ENCODE measurements around the gene SLC15A4. TPM values are rescaled to one million over a fixed set of nuclear protein-coding genes. Genes with fewer than 3 reads are reported as not detected.
A peak's percentile ranks its signal among the peaks of the same experiment; 100 is the strongest.
"Not testable (repeated sequence)": the region's sequence is repeated elsewhere in the genome, so short reads cannot be mapped to it uniquely, and the experiment has no call there.

SLC15A4 gene
- total and polyA plus RNA-seq, 8 donors, result 6.8 to 14.7 (median 10.6) TPM

- intact Hi-C loops (cut with DNase I), result no loop called here
- H3K27ac ChIP-seq, result no peak overlapping the region
- no peaks in the 10 kb centered on the region for H3K27me3 ChIP-seq
- H3K4me3 ChIP-seq, result no peak overlapping the region
- H3K36me3 ChIP-seq, result peaks cover 0 to 22% (median 0%) of the 10 kb centered on the region in 3 donors
- no peak for TF ChIP-seq CTCF (IDR thresholded peaks at IDR 0.05)
- ATAC-seq, result peak in 2 of 4 donors; percentile 57 to 79
- H3K4me1 ChIP-seq, result peaks cover 4 to 24% (median 12%) of the 10 kb centered on the region in 3 donors
- no peak for DNase-seq
- WGBS, 2 donors, result 92% methylated on average over 14 of the region's 14 CpGs
- no peaks in the 10 kb centered on the region for H3K9me3 ChIP-seq
- FAIRE-seq, result no peak
Measured at GRCh38 chr12:128807161-128807724, 16.5 kb downstream of the SLC15A4 start.

DNA sequence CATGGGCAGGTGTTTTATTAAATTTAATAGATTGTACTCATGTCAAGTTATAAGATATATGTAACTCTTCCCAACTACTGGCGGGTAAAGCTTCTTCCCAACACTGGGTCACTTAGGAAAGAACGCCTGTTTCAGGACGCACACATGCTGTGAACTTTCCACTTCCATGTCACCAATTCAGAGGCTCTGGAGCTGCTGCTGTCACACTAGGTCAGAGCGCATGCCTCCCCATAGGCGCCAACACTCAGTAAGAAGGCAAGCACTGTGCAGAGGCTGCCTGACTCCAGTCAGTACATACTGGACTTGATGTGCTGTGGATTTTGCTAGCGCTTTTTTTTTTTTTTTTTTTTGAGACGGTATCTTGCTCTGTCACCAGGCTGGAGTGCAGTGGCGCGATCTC lies 17.2 kb downstream of the SLC15A4 start:
- TF ChIP-seq CTCF (IDR thresholded peaks at IDR 0.05), result no peak
- FAIRE-seq (no peak), ATAC-seq (no peak), DNase-seq (no peak)
- H3K4me3 ChIP-seq, result no peak overlapping the region
- intact Hi-C loops (cut with DNase I), result no loop called here
- H3K9me3 ChIP-seq, result no peaks in the 10 kb centered on the region
- peaks cover 0 to 22% (median 0%) of the 10 kb centered on the region in 3 donors for H3K36me3 ChIP-seq
- H3K4me1 ChIP-seq, result peaks cover 4 to 18% (median 10%) of the 10 kb centered on the region in 3 donors
- 89 to 90% methylated on average over 9 of the region's 9 CpGs for WGBS, 2 donors
- no peak overlapping the region for H3K27ac ChIP-seq
- H3K27me3 ChIP-seq, result no peaks in the 10 kb centered on the region

DNA sequence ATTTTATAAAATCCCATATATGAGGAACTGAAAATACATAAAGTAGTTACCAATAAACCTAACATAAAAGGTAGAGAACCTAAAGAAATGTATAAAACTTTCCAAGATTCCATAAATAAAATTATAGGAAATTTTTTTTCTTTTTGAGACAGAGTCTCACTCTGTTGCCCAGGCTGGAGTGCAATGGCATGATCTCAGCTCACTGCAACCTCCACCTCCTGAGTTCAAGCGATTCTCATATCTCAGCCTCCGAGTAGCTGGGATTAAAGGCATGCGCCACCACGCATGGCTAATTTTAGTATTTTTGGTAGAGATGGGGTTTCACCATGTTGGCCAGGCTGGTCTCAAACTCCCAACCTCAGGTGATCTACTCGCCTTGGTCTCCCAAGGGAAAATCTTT lies 18.4 kb downstream of the SLC15A4 start:
- H3K9me3 ChIP-seq; H3K4me3 ChIP-seq; H3K27ac ChIP-seq; FAIRE-seq; H3K27me3 ChIP-seq; DNase-seq; intact Hi-C loops (cut with DNase I); ATAC-seq; H3K4me1 ChIP-seq: not testable (repeated sequence)
- H3K36me3 ChIP-seq, result peaks cover 0 to 26% (median 0%) of the 10 kb centered on the region in 3 donors
- WGBS, 2 donors, result 98 to 99% methylated on average over 5 of the region's 5 CpGs

- TF ChIP-seq CTCF (IDR thresholded peaks at IDR 0.05), result no peak
- WGBS, 2 donors, result 97 to 99% methylated on average over 8 of the region's 8 CpGs
- H3K4me1 ChIP-seq, result peaks cover 0 to under 1% (median 0%) of the 10 kb centered on the region in 3 donors
- no peaks in the 10 kb centered on the region for H3K27me3 ChIP-seq
- intact Hi-C loops (cut with DNase I), result no loop called here
- ATAC-seq (no peak), FAIRE-seq (no peak), DNase-seq (no peak)
- no peaks in the 10 kb centered on the region for H3K9me3 ChIP-seq
- H3K27ac ChIP-seq, result no peak overlapping the region
- peaks cover 0 to 31% (median 0%) of the 10 kb centered on the region in 3 donors for H3K36me3 ChIP-seq
- H3K4me3 ChIP-seq, result no peak overlapping the region
Measured at GRCh38 chr12:128804762-128805161, 19.0 kb downstream of the SLC15A4 start.

DNA sequence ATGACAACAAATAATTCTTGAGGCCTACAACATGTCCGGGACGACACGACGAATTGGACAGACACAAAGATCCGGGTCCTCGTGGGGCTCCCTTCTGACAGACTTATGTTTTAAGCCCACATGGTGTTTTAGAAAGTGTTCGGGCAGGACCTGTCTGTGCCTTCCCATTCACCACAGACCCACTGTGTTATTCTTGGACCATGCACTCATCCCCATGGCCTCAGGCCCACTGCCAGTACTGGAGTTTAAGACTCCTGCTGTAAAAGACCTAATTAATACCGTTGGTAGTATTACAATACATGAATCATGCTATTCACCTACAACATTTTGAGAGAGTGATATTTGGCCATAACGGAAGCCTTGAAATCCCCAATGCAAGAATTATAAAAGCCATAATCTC lies 20.0 kb downstream of the SLC15A4 start:
- H3K4me3 ChIP-seq, result no peak overlapping the region
- ATAC-seq (no peak), FAIRE-seq (no peak), DNase-seq (no peak)
- no peaks in the 10 kb centered on the region for H3K9me3 ChIP-seq
- TF ChIP-seq CTCF (IDR thresholded peaks at IDR 0.05), result no peak
- no peaks in the 10 kb centered on the region for H3K27me3 ChIP-seq
- no peaks in the 10 kb centered on the region for H3K4me1 ChIP-seq
- H3K27ac ChIP-seq, result no peak overlapping the region
- 98 to 99% methylated on average over 9 of the region's 9 CpGs for WGBS, 2 donors
- peaks cover 0 to 38% (median 0%) of the 10 kb centered on the region in 3 donors for H3K36me3 ChIP-seq
- intact Hi-C loops (cut with DNase I), result no loop called here

Measured in pancreas (tissue), 10 donors.